Spinal cord (tissue), 10 donors: ENCODE data around the gene SPECC1. TPM values are rescaled to one million over a fixed set of nuclear protein-coding genes. Genes with fewer than 3 reads are reported as not detected.

Experiments
- DNase-seq, 6 donors: peaks; one replicate each; pipeline versions ENCODE4 v3.0.0 to v3.0.0-alpha.2; 2013 to 2015; ENCODE audit warnings: low spot score in 6 of 6, low read depth in 4 of 6
- H3K27ac ChIP-seq: one replicate; pipeline ENCODE4 v1.5.1; 2013; ENCODE audit warnings: low read depth, low read length, control low read depth
- H3K27me3 ChIP-seq: one replicate; pipeline ENCODE4 v1.6.1; 2013; ENCODE audit warnings: low read length; ENCODE audit not compliant: control insufficient read depth, insufficient read depth
- H3K36me3 ChIP-seq: one replicate; pipeline ENCODE4 v1.6.1; 2013; ENCODE audit warnings: low read length; ENCODE audit not compliant: control insufficient read depth, insufficient read depth
- H3K4me1 ChIP-seq: one replicate; pipeline ENCODE4 v1.6.1; 2013; ENCODE audit warnings: low read length; ENCODE audit not compliant: control insufficient read depth, insufficient read depth
- H3K4me3 ChIP-seq: one replicate; pipeline ENCODE4 v1.5.1; 2013; ENCODE audit warnings: low read depth, low read length, control low read depth
- H3K9me3 ChIP-seq: one replicate; pipeline ENCODE4 v1.6.1; 2013; ENCODE audit warnings: low read length; ENCODE audit not compliant: control insufficient read depth, insufficient read depth
- WGBS: methylation state at CpG from one replicate; pipeline ENCODE4 v1.1.5; 2013; ENCODE audit warnings: missing lambda C conversion rate; ENCODE audit not compliant: insufficient coverage; 5-methylcytosine and 5-hydroxymethylcytosine counted together
- polyA plus RNA-seq, 2 donors: library from polyadenylated mRNA; unstranded; fragments of 120-200 nt; gene quantifications; one replicate each; pipeline ENCODE4 v1.2.1, GENCODE V29; 2013; ENCODE audit not compliant: insufficient read length in 2 of 2
- total RNA-seq, 2 donors: library from RNA; depleted of rRNA in 1 of 2; stranded (reverse); fragments of 120-200 nt in 1 of 2; fragments of >200 nt in 1 of 2; gene quantifications; one replicate each; pipeline versions ENCODE4 v1.2.3 to v1.2.4, GENCODE V29; 2013 to 2014
- donor health status: healthy.

Gene SPECC1
- total and polyA plus RNA-seq, 4 donors = 45.6 to 52.1 (median 49.9) TPM

- Histone ChIP-seq H3K27me3 (no peaks in the 10 kb centered on the region), H3K4me3 (no peak overlapping the region), H3K27ac (no peak overlapping the region), H3K4me1 (peaks cover 18% of the 10 kb centered on the region), H3K9me3 (no peaks in the 10 kb centered on the region), H3K36me3 (peaks cover 6% of the 10 kb centered on the region)
- peak in 2 of 6 donors; percentile 20 to 49 for DNase-seq
- 85% methylated on average over 8 of the region's 11 CpGs for WGBS
Measured at GRCh38 chr17:20266806-20267458, 257.8 kb downstream of the SPECC1 start.

- WGBS = 30% methylated on average over 3 of the region's 3 CpGs
- no peaks in the 10 kb centered on the region for H3K27me3 ChIP-seq
Measured at GRCh38 chr17:20267459-20267842, 258.3 kb downstream of the SPECC1 start.

GRCh38 chr17:20270369-20270768, 261.2 kb downstream of the SPECC1 start:
- WGBS = 100% methylated on average over 1 of the region's 3 CpGs
- peaks cover 13% of the 10 kb centered on the region for H3K4me1 ChIP-seq

More at GRCh38 chr17:20267459-20267842, 258.3 kb downstream of the SPECC1 start:
- Histone ChIP-seq H3K4me3 (no peak overlapping the region), H3K27ac (no peak overlapping the region), H3K4me1 (peaks cover 18% of the 10 kb centered on the region), H3K9me3 (no peaks in the 10 kb centered on the region), H3K36me3 (peaks cover 6% of the 10 kb centered on the region)
- DNase-seq = peak in 1 of 6 donors; percentile 32

GRCh38 chr17:20271011-20271610, 262.0 kb downstream of the SPECC1 start:
- WGBS = no CpG with 5 or more reads among the region's 5 CpGs
- H3K27me3 ChIP-seq = no peaks in the 10 kb centered on the region
- H3K27ac ChIP-seq = no peak overlapping the region
- no peak for DNase-seq
- H3K4me1 ChIP-seq = peaks cover 13% of the 10 kb centered on the region
- H3K9me3 ChIP-seq = no peaks in the 10 kb centered on the region
- peaks cover 10% of the 10 kb centered on the region for H3K36me3 ChIP-seq
- H3K4me3 ChIP-seq = no peak overlapping the region

More at GRCh38 chr17:20270369-20270768, 261.2 kb downstream of the SPECC1 start:
- H3K9me3 ChIP-seq = no peaks in the 10 kb centered on the region
- no peak overlapping the region for H3K27ac ChIP-seq
- H3K27me3 ChIP-seq = no peaks in the 10 kb centered on the region
- peaks cover 10% of the 10 kb centered on the region for H3K36me3 ChIP-seq
- no peak overlapping the region for H3K4me3 ChIP-seq
- no peak for DNase-seq

- Histone ChIP-seq H3K9me3 (no peaks in the 10 kb centered on the region), H3K4me1 (peaks cover 9% of the 10 kb centered on the region), H3K27ac (no peak overlapping the region), H3K4me3 (no peak overlapping the region), H3K36me3 (peaks cover 5% of the 10 kb centered on the region), H3K27me3 (no peaks in the 10 kb centered on the region)
- WGBS = 92% methylated on average over 3 of the region's 8 CpGs
- DNase-seq = no peak
Measured at GRCh38 chr17:20273741-20274500, 264.8 kb downstream of the SPECC1 start.

GRCh38 chr17:20275653-20276052, 266.5 kb downstream of the SPECC1 start:
- WGBS = 100% methylated on average over 1 of the region's 2 CpGs
- no peak overlapping the region for H3K4me3 ChIP-seq
- H3K27me3 ChIP-seq = no peaks in the 10 kb centered on the region
- no peaks in the 10 kb centered on the region for H3K9me3 ChIP-seq
- no peak overlapping the region for H3K27ac ChIP-seq
- no peaks in the 10 kb centered on the region for H3K4me1 ChIP-seq
- no peak for DNase-seq
- H3K36me3 ChIP-seq = peaks cover 8% of the 10 kb centered on the region

- H3K4me1 ChIP-seq = peaks cover 4% of the 10 kb centered on the region
- no peak overlapping the region for H3K4me3 ChIP-seq
- H3K36me3 ChIP-seq = peaks cover 8% of the 10 kb centered on the region
- no peak overlapping the region for H3K27ac ChIP-seq
- WGBS = no CpG with 5 or more reads among the region's 2 CpGs
- H3K9me3 ChIP-seq = no peaks in the 10 kb centered on the region
- DNase-seq = no peak
- no peaks in the 10 kb centered on the region for H3K27me3 ChIP-seq
Measured at GRCh38 chr17:20276421-20276820, 267.3 kb downstream of the SPECC1 start.

GRCh38 chr17:20278805-20279204, 269.6 kb downstream of the SPECC1 start:
- WGBS = no CpG with 5 or more reads among the region's 1 CpG
- H3K9me3 ChIP-seq = no peaks in the 10 kb centered on the region
- no peaks in the 10 kb centered on the region for H3K27me3 ChIP-seq
- peaks cover 21% of the 10 kb centered on the region for H3K4me1 ChIP-seq
- H3K4me3 ChIP-seq = no peak overlapping the region
- no peak overlapping the region for H3K27ac ChIP-seq
- H3K36me3 ChIP-seq = peaks cover 8% of the 10 kb centered on the region
- no peak for DNase-seq

GRCh38 chr17:20279631-20280030, 270.5 kb downstream of the SPECC1 start:
- DNase-seq = no peak
- no peak overlapping the region for H3K4me3 ChIP-seq
- 93% methylated on average over 3 of the region's 3 CpGs for WGBS
- H3K4me1 ChIP-seq = peaks cover 28% of the 10 kb centered on the region
- H3K27ac ChIP-seq = no peak overlapping the region
- no peaks in the 10 kb centered on the region for H3K9me3 ChIP-seq
- H3K36me3 ChIP-seq = peaks cover 8% of the 10 kb centered on the region
- no peaks in the 10 kb centered on the region for H3K27me3 ChIP-seq
